ENCODE measurements around the gene PEX13. TPM values are rescaled to one million over a fixed set of nuclear protein-coding genes. Genes with fewer than 3 reads are reported as not detected.

Gene PEX13
- total RNA-seq, 4 donors from 2014 or later = 26.3 to 48.5 (median 42.1) TPM

DNA sequence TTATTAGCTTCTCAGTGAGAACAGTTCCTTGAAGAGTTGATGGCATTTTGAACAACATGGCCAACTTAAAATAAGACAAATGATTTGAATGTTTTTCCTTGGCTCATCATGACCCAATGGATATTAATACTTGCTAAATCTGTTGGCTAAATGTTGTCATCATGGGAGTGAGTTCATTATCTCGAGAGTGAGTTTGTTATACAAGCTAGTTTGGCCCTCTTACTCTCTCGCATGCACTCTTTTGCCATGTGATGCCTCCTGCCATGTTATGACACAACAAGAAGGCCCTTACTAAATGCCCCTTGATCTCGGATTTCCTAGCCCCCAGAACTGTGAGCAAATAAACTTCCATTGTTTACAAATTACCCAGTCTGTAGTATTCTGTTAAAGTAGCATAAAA lies 25.3 kb downstream of the PEX13 start:
- peak; percentile 50 for ATAC-seq

DNA sequence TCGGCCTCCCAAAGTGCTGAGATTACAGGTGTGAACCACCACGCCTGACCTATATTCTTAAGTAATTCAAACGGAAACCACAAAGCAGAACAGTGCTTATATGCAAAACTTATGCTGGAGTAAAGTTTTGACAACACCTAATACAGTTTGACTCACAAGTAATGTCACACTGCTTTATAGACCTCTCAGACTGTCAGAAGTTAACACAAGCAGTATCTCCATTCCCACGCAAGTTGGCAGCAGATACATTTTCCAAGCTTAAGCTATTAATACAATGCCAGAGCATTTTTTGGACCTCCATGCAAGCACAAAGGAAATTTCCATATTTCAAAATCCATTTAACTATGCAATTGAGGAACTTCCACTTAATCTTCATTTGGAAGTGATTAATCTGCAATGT lies 27.1 kb downstream of the PEX13 start:
- 27 to 50% methylated on average over 3 of the region's 4 CpGs for WGBS, 2 donors (ENCODE audit: low coverage in 1 of 2)
- H3K4me3 ChIP-seq = no peak overlapping the region
- H3K9me3 ChIP-seq = no peaks in the 10 kb centered on the region
- no peak for ATAC-seq
- TF ChIP-seq EP300 (IDR thresholded peaks at IDR 0.05) = no peak
- TF ChIP-seq POLR2A (IDR thresholded peaks at IDR 0.05) = no peak
- no peak for TF ChIP-seq POLR2AphosphoS5 (IDR thresholded peaks at IDR 0.05)
- no peak for TF ChIP-seq CTCF (IDR thresholded peaks at IDR 0.05)
- H3K4me1 ChIP-seq = peaks cover 0 to 40% (median 11%) of the 10 kb centered on the region in 3 donors
- no peaks in the 10 kb centered on the region for H3K27me3 ChIP-seq
- H3K27ac ChIP-seq = peak overlapping the region in 2 of 4 donors; percentile 57 to 63
- H3K36me3 ChIP-seq = peaks cover 0 to 23% of the 10 kb centered on the region in 2 donors

More for the DNA sequence above, 25.3 kb downstream of the PEX13 start:
- H3K9me3 ChIP-seq = no peaks in the 10 kb centered on the region
- H3K4me3 ChIP-seq = no peak overlapping the region
- no peaks in the 10 kb centered on the region for H3K27me3 ChIP-seq
- TF ChIP-seq EP300 (IDR thresholded peaks at IDR 0.05) (no peak), POLR2A (IDR thresholded peaks at IDR 0.05) (no peak), POLR2AphosphoS5 (IDR thresholded peaks at IDR 0.05) (no peak), CTCF (IDR thresholded peaks at IDR 0.05) (no peak)
- peaks cover 0 to 40% (median 11%) of the 10 kb centered on the region in 3 donors for H3K4me1 ChIP-seq
- peak overlapping the region in 1 of 4 donors; percentile 26 for H3K27ac ChIP-seq
- WGBS, 2 donors (ENCODE audit: low coverage in 1 of 2) = 65 to 77% methylated on average over 3 of the region's 3 CpGs
- peaks cover 0 to 5% of the 10 kb centered on the region in 2 donors for H3K36me3 ChIP-seq

- TF ChIP-seq CTCF (IDR thresholded peaks at IDR 0.05) (no peak), POLR2A (IDR thresholded peaks at IDR 0.05) (no peak), EP300 (IDR thresholded peaks at IDR 0.05) (no peak), POLR2AphosphoS5 (IDR thresholded peaks at IDR 0.05) (no peak)
- Histone ChIP-seq H3K27me3 (no peaks in the 10 kb centered on the region), H3K4me3 (no peak overlapping the region), H3K4me1 (peaks cover 0 to 40% (median 11%) of the 10 kb centered on the region in 3 donors), H3K27ac (peak overlapping the region in 2 of 4 donors; percentile 57 to 63), H3K9me3 (no peaks in the 10 kb centered on the region), H3K36me3 (peaks cover 0 to 29% of the 10 kb centered on the region in 2 donors)
- 57 to 79% methylated on average over 2 of the region's 2 CpGs for WGBS, 2 donors (ENCODE audit: low coverage in 1 of 2)
- no peak for ATAC-seq
Observed at GRCh38 chr2:61045226-61045625, 27.7 kb downstream of the PEX13 start.

- H3K4me1 ChIP-seq = peaks cover 0 to 40% (median 11%) of the 10 kb centered on the region in 3 donors
- WGBS, 2 donors (ENCODE audit: low coverage in 1 of 2) = 12 to 18% methylated on average over 4 of the region's 4 CpGs
- peak overlapping the region in 3 of 4 donors; percentile 8 to 63 (median 53) for H3K27ac ChIP-seq
- H3K36me3 ChIP-seq = peaks cover 0 to 37% of the 10 kb centered on the region in 2 donors
- no peak for TF ChIP-seq CTCF (IDR thresholded peaks at IDR 0.05)
- no peak for TF ChIP-seq EP300 (IDR thresholded peaks at IDR 0.05)
- peak; percentile 69 for ATAC-seq
- no peaks in the 10 kb centered on the region for H3K27me3 ChIP-seq
- no peak overlapping the region for H3K4me3 ChIP-seq
- no peaks in the 10 kb centered on the region for H3K9me3 ChIP-seq
Observed at GRCh38 chr2:61045999-61046398, 28.5 kb downstream of the PEX13 start.

- Histone ChIP-seq H3K9me3 (no peaks in the 10 kb centered on the region), H3K27ac (no peak overlapping the region), H3K36me3 (peaks cover 0 to 46% of the 10 kb centered on the region in 2 donors), H3K27me3 (no peaks in the 10 kb centered on the region), H3K4me3 (no peak overlapping the region), H3K4me1 (peaks cover 0 to 6% (median 0%) of the 10 kb centered on the region in 3 donors)
- TF ChIP-seq CTCF (IDR thresholded peaks at IDR 0.05) = no peak
- no peak for TF ChIP-seq EP300 (IDR thresholded peaks at IDR 0.05)
- TF ChIP-seq POLR2AphosphoS5 (IDR thresholded peaks at IDR 0.05) = no peak
- 25 to 46% methylated on average over 2 of the region's 2 CpGs for WGBS, 2 donors (ENCODE audit: low coverage in 1 of 2)
- no peak for ATAC-seq
Observed at GRCh38 chr2:61055557-61055956, 38.0 kb downstream of the PEX13 start.

Data from gastroesophageal sphincter (tissue), 4 donors.